Measurements from ENCODE around the gene NID2. TPM values are rescaled to one million over a fixed set of nuclear protein-coding genes. Genes with fewer than 3 reads are reported as not detected.

NID2 gene
- total and polyA plus RNA-seq, 10 of the 15 experiments (the other 5 are each of a cell fraction or from before 2014, with no cell fraction given) = 0.04 to 0.49 (median 0.23) TPM; not detected in 3

- Histone ChIP-seq H3K36me3 (ENCODE audit: control insufficient read depth in 2 of 2, insufficient read depth in 2 of 2, low read length in 1 of 2) (no peaks in the 10 kb centered on the region), H3K4me3 (no peak overlapping the region), H3K27me3 (replicated peaks in 1 of 2; ENCODE audit: control insufficient read depth in 2 of 2, insufficient read depth in 2 of 2, low read length in 1 of 2) (no peaks in the 10 kb centered on the region), H3K27ac (ENCODE audit: control insufficient read depth, insufficient read depth) (no peak overlapping the region), H4K20me1 (ENCODE audit: control insufficient read depth, insufficient read depth) (no peaks in the 10 kb centered on the region), H3K9me3 (replicated peaks; ENCODE audit: control insufficient read depth, insufficient read depth, low read length) (no peaks in the 10 kb centered on the region), H2AFZ (ENCODE audit: control insufficient read depth, low read depth, low read length) (no peak overlapping the region), H3K4me1 (ENCODE audit: control insufficient read depth, insufficient read depth, low read length) (no peaks in the 10 kb centered on the region), H3K9ac (ENCODE audit: control insufficient read depth, insufficient read depth, low read length) (no peak overlapping the region), H3K4me2 (ENCODE audit: control insufficient read depth, insufficient read depth) (no peak overlapping the region), H3K79me2 (ENCODE audit: control insufficient read depth, insufficient read depth, low read length) (no peaks in the 10 kb centered on the region)
- no peak for TF ChIP-seq MEF2B (IDR thresholded peaks at IDR 0.05; ENCODE audit: partially characterized antibody, poor library complexity, severe bottlenecking)
- TF ChIP-seq NRF1 (conservative IDR thresholded peaks at IDR 0.05; ENCODE audit: low read depth, low read length) = no peak
- TF ChIP-seq CEBPZ (IDR thresholded peaks at IDR 0.05; ENCODE audit: low read depth, low read length) = no peak
- no peak for TF ChIP-seq SREBF2 (IDR thresholded peaks at IDR 0.05; ENCODE audit: low read length)
- TF ChIP-seq RFX5 (IDR thresholded peaks at IDR 0.05; ENCODE audit: low read depth, low read length) = no peak
- no peak for TF ChIP-seq HSF1 (IDR thresholded peaks at IDR 0.05; ENCODE audit: low read depth, low read length)
- TF ChIP-seq CBX3 (IDR thresholded peaks at IDR 0.05; ENCODE audit: borderline replicate concordance, low read depth) = no peak
- no peak for TF ChIP-seq TARDBP (IDR thresholded peaks at IDR 0.05; ENCODE audit: borderline replicate concordance)
- no peak for TF ChIP-seq ZNF207 (IDR thresholded peaks at IDR 0.05; ENCODE audit: borderline replicate concordance)
- no peak for TF ChIP-seq SMAD5 (IDR thresholded peaks at IDR 0.05; ENCODE audit: low read depth)
- no peak for TF ChIP-seq MTA3 (IDR thresholded peaks at IDR 0.05; ENCODE audit: borderline replicate concordance, low read length)
- no peak for TF ChIP-seq IRF4 (IDR thresholded peaks at IDR 0.05; ENCODE audit: low read depth, low read length)
- TF ChIP-seq SIX5 (IDR thresholded peaks at IDR 0.05; ENCODE audit: low read depth, low read length, severe bottlenecking) = no peak
- FAIRE-seq (no peak), DNase-seq (ENCODE audit: low read depth, low spot score) (no peak), ATAC-seq (no peak)
- intact Hi-C loops (cut with micrococcal nuclease; ENCODE audit: unreplicated experiment) = no loop called here
- ChIA-PET RAD21 (ENCODE audit: unreplicated experiment) (no interaction called here), CTCF (no interaction called here), POLR2A (no interaction called here), SMC1A (ENCODE audit: uncharacterized antibody, unreplicated experiment) (no interaction called here)
- 0% methylated on average over 1 of the region's 1 CpG for WGBS (ENCODE audit: insufficient coverage, insufficient replicate concordance, low lambda C conversion rate, missing lambda C conversion rate)
- in situ Hi-C loops (cut with MboI) = no loop called here
- BruUV-seq (replicated peaks) = no TSS peak
These were observed 14.2 kb downstream of the NID2 start for GRCh38 chr14:52054678-52055077.

Data from GM12878 (cell line).